Progenitor cell of endocrine pancreas (in vitro differentiated cells): Measurements from ENCODE around the gene STK24. TPM values are rescaled to one million over a fixed set of nuclear protein-coding genes. Genes with fewer than 3 reads are reported as not detected.
"Not testable (repeated sequence)": the region's sequence is repeated elsewhere in the genome, so short reads cannot be mapped to it uniquely, and the experiment has no call there.

Source experiments
- DNase-seq: peaks from one replicate; pipeline ENCODE4 v3.0.0; 2021; ENCODE audit warnings: low spot score; ENCODE audit not compliant: unreplicated experiment
- H3K27ac Mint-ChIP-seq: 2 replicates; pipeline ENCODE4 v1.8.0; 2021; ENCODE audit warnings: mild to moderate bottlenecking, moderate library complexity, mixed read lengths
- H3K27me3 Mint-ChIP-seq: 2 replicates; pipeline ENCODE4 v1.8.0; 2021; ENCODE audit warnings: mixed read lengths
- H3K36me3 Mint-ChIP-seq: 2 replicates; pipeline ENCODE4 v1.8.0; 2022; ENCODE audit warnings: mixed read lengths; ENCODE audit not compliant: insufficient read depth
- H3K4me1 Mint-ChIP-seq: 2 replicates; pipeline ENCODE4 v1.8.0; 2021; ENCODE audit warnings: low read depth, mixed read lengths
- H3K4me3 Mint-ChIP-seq: 2 replicates; pipeline ENCODE4 v1.8.0; 2021; ENCODE audit warnings: low read depth, mild to moderate bottlenecking, moderate library complexity, mixed read lengths
- H3K9me3 Mint-ChIP-seq: 2 replicates; pipeline ENCODE4 v1.8.0; 2021; ENCODE audit warnings: low read depth, mixed read lengths
- CTCF ChIP-seq: fragments of 200-600 bp; sonication (generic); IDR thresholded peaks from one replicate; pipeline ENCODE4 v1.5.0; 2021; ENCODE audit warnings: antibody characterized with exemption, mild to moderate bottlenecking; ENCODE audit not compliant: unreplicated experiment
- long read RNA-seq: library from polyadenylated mRNA; unstranded; transcript quantifications from one replicate; pipeline ENCODE4 v2.0.0, GENCODE V29; 2020
- total RNA-seq: library from RNA; stranded (reverse); gene quantifications from 2 replicates; pipeline ENCODE4 v1.2.1, GENCODE V29; 2021

The STK24 gene
- total RNA-seq, result 105 and 113 TPM in 2 replicates
- long read RNA-seq, full-length matches to known transcripts, result 6 of 49 reads
- long read RNA-seq, partial matches to known transcripts, result 34 of 49 reads
- long read RNA-seq, other reads (novel, unspliced or antisense), result 9 of 49 reads

GRCh38 chr13:98576963-98577835, at the start of gene STK24:
Gene STK24, minus strand, starts transcription at chr13:98577107. Its CDS starts 321 bp downstream, at chr13:98576786.
- Mint-ChIP-seq H3K27ac (peak within 1 kb of the TSS; percentile 99), H3K36me3 (peaks cover 1% of the 10 kb centered on the region), H3K4me3 (peak within 1 kb of the TSS; percentile 87), H3K9me3 (no peaks in the 10 kb centered on the region), H3K4me1 (peaks cover 43% of the 10 kb centered on the region), H3K27me3 (no peaks in the 10 kb centered on the region)
- DNase-seq, result peak; percentile 68
- TF ChIP-seq CTCF, result no peak

- no peak overlapping the region for H3K27ac Mint-ChIP-seq
- no peak for DNase-seq
- no peak for TF ChIP-seq CTCF
- H3K36me3 Mint-ChIP-seq, result no peaks in the 10 kb centered on the region
- H3K27me3 Mint-ChIP-seq, result no peaks in the 10 kb centered on the region
- no peak overlapping the region for H3K4me3 Mint-ChIP-seq
- no peaks in the 10 kb centered on the region for H3K9me3 Mint-ChIP-seq
- peaks cover 6% of the 10 kb centered on the region for H3K4me1 Mint-ChIP-seq
Measured at GRCh38 chr13:98626298-98626935, 49.5 kb upstream of the STK24 start.

GRCh38 chr13:98624589-98624988, 47.7 kb upstream of the STK24 start:
- H3K9me3 Mint-ChIP-seq, H3K27ac Mint-ChIP-seq, H3K4me3 Mint-ChIP-seq, H3K4me1 Mint-ChIP-seq, H3K36me3 Mint-ChIP-seq, DNase-seq, H3K27me3 Mint-ChIP-seq: not testable (repeated sequence)

- no peak for TF ChIP-seq CTCF
- H3K4me1 Mint-ChIP-seq, result peaks cover 2% of the 10 kb centered on the region
- no peaks in the 10 kb centered on the region for H3K36me3 Mint-ChIP-seq
- H3K27ac Mint-ChIP-seq, result no peak overlapping the region
- no peaks in the 10 kb centered on the region for H3K27me3 Mint-ChIP-seq
- H3K4me3 Mint-ChIP-seq, result no peak overlapping the region
- no peak for DNase-seq
- no peaks in the 10 kb centered on the region for H3K9me3 Mint-ChIP-seq
Measured at GRCh38 chr13:98622931-98623331, 46.0 kb upstream of the STK24 start.

GRCh38 chr13:98619556-98619955, 42.6 kb upstream of the STK24 start:
- Mint-ChIP-seq H3K27ac (no peak overlapping the region), H3K27me3 (peaks cover 4% of the 10 kb centered on the region), H3K4me1 (no peaks in the 10 kb centered on the region), H3K36me3 (no peaks in the 10 kb centered on the region), H3K4me3 (no peak overlapping the region), H3K9me3 (no peaks in the 10 kb centered on the region)
- no peak for DNase-seq
- TF ChIP-seq CTCF, result no peak

GRCh38 chr13:98615595-98615994, 38.7 kb upstream of the STK24 start:
- not testable (repeated sequence) for H3K9me3 Mint-ChIP-seq, H3K4me3 Mint-ChIP-seq, H3K4me1 Mint-ChIP-seq, H3K36me3 Mint-ChIP-seq, DNase-seq, H3K27ac Mint-ChIP-seq
- H3K27me3 Mint-ChIP-seq, result peaks cover 10% of the 10 kb centered on the region
